Peyer's patch (tissue), 4 donors: ENCODE data around the gene PKP1.

Experiments
- POLR2A ChIP-seq, 2 donors: fragments of 450-650 bp; IDR thresholded peaks; one replicate each; pipeline ENCODE4 v1.5.1; 2017; ENCODE audit warnings: antibody characterized with exemption in 2 of 2, mild to moderate bottlenecking in 2 of 2, moderate library complexity in 2 of 2
- TF ChIP-seq, protein P1 (sequence below), 6 experiments: fragments of 450-650 bp in 4 of 6; fragments of 200-600 bp in 2 of 6; sonication (generic) in 1 of 6; IDR thresholded peaks; one replicate each; pipeline ENCODE4 v1.5.1; 2017 to 2019; ENCODE audit warnings: antibody characterized with exemption in 6 of 6, mild to moderate bottlenecking in 3 of 6, moderate library complexity in 1 of 6

- TF ChIP-seq, protein P1, sequence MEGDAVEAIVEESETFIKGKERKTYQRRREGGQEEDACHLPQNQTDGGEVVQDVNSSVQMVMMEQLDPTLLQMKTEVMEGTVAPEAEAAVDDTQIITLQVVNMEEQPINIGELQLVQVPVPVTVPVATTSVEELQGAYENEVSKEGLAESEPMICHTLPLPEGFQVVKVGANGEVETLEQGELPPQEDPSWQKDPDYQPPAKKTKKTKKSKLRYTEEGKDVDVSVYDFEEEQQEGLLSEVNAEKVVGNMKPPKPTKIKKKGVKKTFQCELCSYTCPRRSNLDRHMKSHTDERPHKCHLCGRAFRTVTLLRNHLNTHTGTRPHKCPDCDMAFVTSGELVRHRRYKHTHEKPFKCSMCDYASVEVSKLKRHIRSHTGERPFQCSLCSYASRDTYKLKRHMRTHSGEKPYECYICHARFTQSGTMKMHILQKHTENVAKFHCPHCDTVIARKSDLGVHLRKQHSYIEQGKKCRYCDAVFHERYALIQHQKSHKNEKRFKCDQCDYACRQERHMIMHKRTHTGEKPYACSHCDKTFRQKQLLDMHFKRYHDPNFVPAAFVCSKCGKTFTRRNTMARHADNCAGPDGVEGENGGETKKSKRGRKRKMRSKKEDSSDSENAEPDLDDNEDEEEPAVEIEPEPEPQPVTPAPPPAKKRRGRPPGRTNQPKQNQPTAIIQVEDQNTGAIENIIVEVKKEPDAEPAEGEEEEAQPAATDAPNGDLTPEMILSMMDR (IDR thresholded peaks at IDR 0.05): no peak
- TF ChIP-seq POLR2A (IDR thresholded peaks at IDR 0.05): no peak
Measured at GRCh38 chr1:201341377-201341776, 58.1 kb downstream of the PKP1 start.
